ENCODE results near the gene CLCN6. TPM values are rescaled to one million over a fixed set of nuclear protein-coding genes. Genes with fewer than 3 reads are reported as not detected.

CLCN6 gene
- total RNA-seq, 1 donor from 2014 or later, result 29.2 TPM

GRCh38 chr1:11799099-11799498, 6.9 kb upstream of the CLCN6 start:
- DNase-seq (no peak), ATAC-seq (no peak)
- H3K9me3 ChIP-seq, result no peaks in the 10 kb centered on the region
- no peak overlapping the region for H3K4me3 ChIP-seq
- H3K36me3 ChIP-seq, result peaks cover 70% of the 10 kb centered on the region
- TF ChIP-seq, protein P1, sequence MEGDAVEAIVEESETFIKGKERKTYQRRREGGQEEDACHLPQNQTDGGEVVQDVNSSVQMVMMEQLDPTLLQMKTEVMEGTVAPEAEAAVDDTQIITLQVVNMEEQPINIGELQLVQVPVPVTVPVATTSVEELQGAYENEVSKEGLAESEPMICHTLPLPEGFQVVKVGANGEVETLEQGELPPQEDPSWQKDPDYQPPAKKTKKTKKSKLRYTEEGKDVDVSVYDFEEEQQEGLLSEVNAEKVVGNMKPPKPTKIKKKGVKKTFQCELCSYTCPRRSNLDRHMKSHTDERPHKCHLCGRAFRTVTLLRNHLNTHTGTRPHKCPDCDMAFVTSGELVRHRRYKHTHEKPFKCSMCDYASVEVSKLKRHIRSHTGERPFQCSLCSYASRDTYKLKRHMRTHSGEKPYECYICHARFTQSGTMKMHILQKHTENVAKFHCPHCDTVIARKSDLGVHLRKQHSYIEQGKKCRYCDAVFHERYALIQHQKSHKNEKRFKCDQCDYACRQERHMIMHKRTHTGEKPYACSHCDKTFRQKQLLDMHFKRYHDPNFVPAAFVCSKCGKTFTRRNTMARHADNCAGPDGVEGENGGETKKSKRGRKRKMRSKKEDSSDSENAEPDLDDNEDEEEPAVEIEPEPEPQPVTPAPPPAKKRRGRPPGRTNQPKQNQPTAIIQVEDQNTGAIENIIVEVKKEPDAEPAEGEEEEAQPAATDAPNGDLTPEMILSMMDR (IDR thresholded peaks at IDR 0.05), result no peak
- H3K27ac ChIP-seq, result peak overlapping the region; percentile 67
- H3K27me3 ChIP-seq (ENCODE audit: low read depth), result no peaks in the 10 kb centered on the region
- peaks cover 56% of the 10 kb centered on the region for H3K4me1 ChIP-seq
- intact Hi-C loops (cut with DNase I), result no loop called here

GRCh38 chr1:11799896-11800295, 6.1 kb upstream of the CLCN6 start:
- Histone ChIP-seq H3K27me3 (ENCODE audit: low read depth) (no peaks in the 10 kb centered on the region), H3K27ac (no peak overlapping the region), H3K4me1 (peaks cover 64% of the 10 kb centered on the region), H3K9me3 (no peaks in the 10 kb centered on the region), H3K4me3 (no peak overlapping the region), H3K36me3 (peaks cover 62% of the 10 kb centered on the region)
- intact Hi-C loops (cut with DNase I), result no loop called here
- DNase-seq (no peak), ATAC-seq (no peak)
- TF ChIP-seq, protein P1 (IDR thresholded peaks at IDR 0.05), result no peak

DNA sequence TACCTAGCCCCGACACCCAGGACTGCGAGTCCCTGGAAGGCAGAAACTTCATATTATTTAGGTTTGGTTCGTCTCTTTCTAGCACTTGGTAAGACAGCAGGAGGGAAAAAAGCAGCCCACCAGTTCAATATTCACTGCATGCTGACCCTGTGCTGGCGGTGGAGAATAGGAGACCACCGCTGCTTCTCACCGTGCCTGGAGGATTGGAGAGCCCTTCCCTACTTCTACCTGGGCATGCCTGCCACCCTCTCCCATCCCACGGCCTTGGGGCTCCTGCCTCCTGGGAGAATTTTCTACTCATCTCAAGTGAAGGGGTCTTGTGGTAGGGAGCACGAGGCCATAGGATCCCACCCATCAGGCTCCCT, 5.6 kb upstream of the CLCN6 start:
- TF ChIP-seq, protein P1 (IDR thresholded peaks at IDR 0.05), result no peak
- Histone ChIP-seq H3K27me3 (ENCODE audit: low read depth) (no peaks in the 10 kb centered on the region), H3K27ac (no peak overlapping the region), H3K4me1 (peaks cover 68% of the 10 kb centered on the region), H3K9me3 (no peaks in the 10 kb centered on the region), H3K36me3 (peaks cover 57% of the 10 kb centered on the region), H3K4me3 (no peak overlapping the region)
- DNase-seq (no peak), ATAC-seq (no peak)
- intact Hi-C loops (cut with DNase I), result no loop called here

- no peak overlapping the region for H3K27ac ChIP-seq
- TF ChIP-seq, protein P1 (IDR thresholded peaks at IDR 0.05), result no peak
- intact Hi-C loops (cut with DNase I), result no loop called here
- H3K4me1 ChIP-seq, result peaks cover 68% of the 10 kb centered on the region
- no peaks in the 10 kb centered on the region for H3K9me3 ChIP-seq
- H3K4me3 ChIP-seq, result no peak overlapping the region
- DNase-seq (no peak), ATAC-seq (no peak)
- H3K36me3 ChIP-seq, result peaks cover 52% of the 10 kb centered on the region
- H3K27me3 ChIP-seq (ENCODE audit: low read depth), result no peaks in the 10 kb centered on the region
Observed at GRCh38 chr1:11800756-11801433, 5.1 kb upstream of the CLCN6 start.

- peak overlapping the region; percentile 96 for H3K27ac ChIP-seq
- no peaks in the 10 kb centered on the region for H3K27me3 ChIP-seq (ENCODE audit: low read depth)
- no peak for ATAC-seq
- H3K4me1 ChIP-seq, result peaks cover 63% of the 10 kb centered on the region
- peaks cover 45% of the 10 kb centered on the region for H3K36me3 ChIP-seq
- peak overlapping the region; percentile 82 for H3K4me3 ChIP-seq
- no peak for DNase-seq
- TF ChIP-seq, protein P1 (IDR thresholded peaks at IDR 0.05), result no peak
- no peaks in the 10 kb centered on the region for H3K9me3 ChIP-seq
- intact Hi-C loops (cut with DNase I), result no loop called here
Observed at GRCh38 chr1:11802616-11802972, 3.4 kb upstream of the CLCN6 start.

Data from lower lobe of right lung (tissue), 2 donors.